ENCODE data around the gene OSBPL3.

GRCh38 chr7:25012254-25012653 is 32.3 kb upstream of the OSBPL3 start:
- TF ChIP-seq CTCF (IDR thresholded peaks at IDR 0.05) (no peak), EP300 (IDR thresholded peaks at IDR 0.05) (no peak), POLR2A (IDR thresholded peaks at IDR 0.05) (no peak)

Data from sigmoid colon (tissue), 4 donors.